ENCODE measurements around the gene AADACL2.
"Not testable (repeated sequence)": the region's sequence is repeated elsewhere in the genome, so short reads cannot be mapped to it uniquely, and the experiment has no call there.

AADACL2 gene

GRCh38 chr3:151733613-151734012 is at the start of gene AADACL2:
AADACL2 (plus strand) TSS chr3:151733927; CDS start chr3:151734036, 109 bp downstream.
- DNase-seq (ENCODE audit: low read depth) = no peak

DNA sequence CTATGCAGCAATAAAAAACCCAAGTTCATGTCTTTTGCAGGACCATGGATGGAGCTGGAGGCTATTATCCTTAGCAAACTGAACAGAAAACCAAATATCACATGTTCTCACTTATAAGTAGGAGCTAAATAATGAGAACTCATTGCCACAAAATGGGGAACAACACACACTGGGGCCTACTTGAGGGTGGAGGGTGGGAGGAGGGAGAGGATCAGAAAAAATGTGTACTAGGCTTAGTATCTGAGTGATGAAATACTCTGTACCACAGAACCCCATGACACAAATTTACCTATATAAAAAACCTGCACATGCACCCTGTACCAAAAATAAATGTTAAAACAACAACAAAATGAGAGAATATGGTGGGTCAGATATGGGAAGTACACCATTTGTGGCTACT is 49.6 kb upstream of the AADACL2 start:
- no peak for DNase-seq (ENCODE audit: low read depth)

DNA sequence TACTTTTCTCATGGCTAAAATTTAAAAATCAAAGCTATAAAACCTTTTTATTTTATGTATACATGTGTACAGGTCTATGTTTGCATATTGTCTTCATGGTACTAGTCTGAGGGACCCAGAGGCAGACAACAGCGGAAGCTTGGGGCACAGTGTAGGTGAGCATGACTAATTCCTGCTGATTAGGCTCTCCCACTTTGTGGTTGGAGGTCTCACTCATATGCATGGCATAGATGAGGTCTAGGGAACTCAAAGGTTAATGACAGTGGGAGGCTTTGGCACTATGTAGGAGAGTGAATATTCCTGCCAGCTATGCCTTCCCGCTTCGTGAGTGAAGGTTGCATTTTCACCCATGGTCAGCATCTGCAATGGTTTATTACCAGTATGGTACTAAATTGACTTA is 47.5 kb upstream of the AADACL2 start:
- DNase-seq (ENCODE audit: low read depth) = no peak

GRCh38 chr3:151687076-151687475 is 46.7 kb upstream of the AADACL2 start:
- no peak for DNase-seq (ENCODE audit: low read depth)

DNA sequence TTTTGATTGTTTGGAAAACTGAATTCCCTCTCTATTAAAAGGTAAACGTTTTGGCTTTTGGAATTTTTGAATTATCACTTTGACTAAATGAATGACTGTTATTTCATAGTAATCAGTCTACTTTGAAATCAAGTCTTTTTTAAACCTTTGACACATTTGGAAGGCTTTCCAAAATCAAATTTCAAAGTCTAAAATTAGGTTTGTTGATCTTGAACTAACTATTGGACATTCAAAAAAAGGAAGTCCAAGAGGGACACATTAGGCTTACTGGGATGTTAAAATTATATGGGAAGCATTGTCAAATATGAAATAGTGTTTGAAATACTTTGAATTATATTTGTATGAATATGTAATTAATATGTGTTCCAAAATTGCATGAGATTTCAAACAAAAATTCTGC is 45.2 kb upstream of the AADACL2 start:
- no peak for DNase-seq (ENCODE audit: low read depth)

DNA sequence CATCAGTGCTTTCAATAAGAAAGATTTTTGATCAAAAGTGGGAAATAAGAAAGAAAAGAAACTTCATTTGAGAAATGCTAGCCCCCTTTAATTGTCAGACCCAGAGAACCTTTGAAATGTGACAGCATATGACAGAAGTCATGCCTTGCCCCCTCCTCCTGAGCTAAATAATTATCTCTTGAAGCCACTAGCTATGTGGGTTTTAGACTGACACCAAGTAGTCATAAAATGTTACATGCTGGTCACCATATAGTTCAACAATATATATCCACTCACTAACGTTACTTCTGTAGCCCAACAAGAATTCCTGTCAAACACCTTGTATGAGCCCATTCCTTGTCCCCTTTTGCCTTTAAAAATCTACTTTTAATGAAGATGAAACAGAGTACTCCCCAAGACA is 43.1 kb upstream of the AADACL2 start:
- DNase-seq (ENCODE audit: low read depth) = no peak

DNA sequence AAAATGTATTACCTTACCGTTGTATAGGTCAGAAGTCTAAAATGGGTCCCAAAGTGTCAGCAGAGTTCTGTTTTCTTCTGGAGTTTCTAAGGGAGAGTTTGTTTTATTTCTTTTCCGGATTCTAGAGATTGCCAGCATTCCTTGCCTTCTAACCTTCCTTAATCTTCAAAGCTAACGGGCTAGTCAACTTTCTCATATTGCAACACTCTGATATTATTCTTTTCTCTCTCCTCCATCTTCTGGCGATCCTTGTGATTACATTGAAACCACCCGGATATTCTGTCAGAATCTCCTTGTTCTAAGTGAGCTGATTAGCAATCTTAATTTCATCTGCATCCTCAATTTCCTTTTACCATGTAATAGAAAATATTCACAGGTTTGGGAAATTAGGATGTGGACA is 36.2 kb upstream of the AADACL2 start:
- DNase-seq (ENCODE audit: low read depth) = no peak

GRCh38 chr3:151707216-151707615 is 26.5 kb upstream of the AADACL2 start:
- no peak for DNase-seq (ENCODE audit: low read depth)

GRCh38 chr3:151708868-151709267 is 24.9 kb upstream of the AADACL2 start:
- DNase-seq (ENCODE audit: low read depth) = no peak

- DNase-seq (ENCODE audit: low read depth) = no peak
These were observed 23.9 kb upstream of the AADACL2 start for GRCh38 chr3:151709847-151710246.

DNA sequence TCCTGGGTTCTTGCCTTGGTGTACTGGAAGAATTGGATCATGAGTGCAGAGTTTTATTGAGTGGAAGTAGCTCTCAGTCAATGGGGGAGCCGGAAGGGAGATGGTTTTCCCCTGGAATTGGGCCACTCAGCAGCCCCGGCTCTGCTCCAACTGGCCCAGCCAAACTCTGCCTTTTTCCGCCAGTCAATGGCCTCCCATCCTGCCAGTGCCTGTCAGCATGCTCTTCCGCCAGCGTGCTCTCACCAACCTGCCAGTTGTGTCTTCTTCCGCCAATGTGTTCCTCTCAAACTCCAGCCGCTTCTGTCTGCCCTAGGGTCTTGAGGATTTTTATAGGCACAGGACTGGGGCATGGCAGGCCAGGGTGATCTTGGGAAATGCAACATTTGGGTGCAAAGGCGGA is 12.4 kb upstream of the AADACL2 start:
- no peak for DNase-seq (ENCODE audit: low read depth)

GRCh38 chr3:151722856-151723255 is 10.9 kb upstream of the AADACL2 start:
- no peak for DNase-seq (ENCODE audit: low read depth)

DNA sequence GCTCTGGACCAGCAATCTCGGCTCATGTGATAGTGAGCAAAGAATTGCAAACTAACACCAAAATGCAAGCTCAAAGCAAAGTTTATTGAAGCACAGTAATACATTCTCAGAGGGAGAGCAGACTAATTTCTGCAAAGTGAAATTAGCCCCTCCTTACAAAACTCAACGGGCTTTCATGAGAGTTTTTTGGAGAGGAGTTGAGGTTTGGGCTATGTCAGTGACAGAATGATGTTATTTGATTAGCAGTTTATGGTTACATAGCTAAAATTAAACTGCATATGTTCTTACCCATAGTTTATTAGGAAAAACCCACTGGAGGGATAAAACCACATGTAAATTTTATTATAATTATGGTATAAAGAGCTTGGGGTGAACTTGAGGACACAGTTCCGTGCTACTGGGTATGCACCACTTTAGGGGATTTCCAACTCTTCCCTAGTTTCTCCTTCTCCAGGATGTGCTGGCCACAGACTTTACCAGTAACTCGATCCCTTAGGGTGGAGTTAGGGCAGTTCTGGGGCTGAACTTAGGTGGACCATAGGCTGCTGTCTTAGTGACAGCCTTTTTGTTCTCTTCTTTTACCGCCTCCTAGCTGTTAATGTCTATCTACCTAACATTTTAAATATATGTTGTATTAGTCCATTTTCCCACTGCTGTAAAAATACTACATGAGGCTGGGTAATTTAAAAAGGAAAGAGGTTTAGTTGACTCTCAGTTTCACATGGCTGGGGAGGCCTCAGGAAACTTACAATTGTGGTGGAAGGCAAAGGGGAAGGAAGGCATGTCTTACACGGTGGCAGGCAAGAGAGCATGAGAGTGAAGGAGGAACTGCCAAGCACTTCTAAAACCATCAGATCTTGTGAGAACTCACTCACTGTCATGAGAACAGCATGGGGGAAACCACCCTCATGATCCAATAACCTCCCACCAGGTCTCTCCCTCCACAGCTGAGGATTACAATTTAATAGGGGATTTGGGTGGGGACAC is 8.9 kb upstream of the AADACL2 start:
- no peak for DNase-seq (ENCODE audit: low read depth)

GRCh38 chr3:151726016-151726415 is 7.7 kb upstream of the AADACL2 start:
- no peak for DNase-seq (ENCODE audit: low read depth)

GRCh38 chr3:151732861-151733260 is 866 bp upstream of the AADACL2 start:
- DNase-seq (ENCODE audit: low read depth) = no peak

DNA sequence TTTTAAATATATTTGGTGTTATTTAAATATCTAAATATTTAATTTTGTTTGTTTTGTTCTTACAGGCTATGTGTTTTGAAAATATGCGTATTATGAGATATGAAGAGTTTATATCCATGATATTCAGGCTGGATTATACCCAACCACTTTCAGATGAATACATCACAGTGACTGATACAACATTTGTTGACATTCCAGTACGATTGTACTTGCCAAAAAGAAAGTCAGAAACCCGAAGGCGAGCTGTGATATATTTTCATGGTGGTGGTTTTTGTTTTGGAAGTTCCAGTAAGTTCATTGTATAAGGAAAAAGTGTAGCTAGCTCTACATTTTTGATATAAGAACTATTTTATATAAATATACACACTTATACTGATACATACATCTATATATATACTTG is 6.9 kb downstream of the AADACL2 start:
- DNase-seq (ENCODE audit: low read depth) = peak; percentile 8

GRCh38 chr3:151743855-151744254 is 10.1 kb downstream of the AADACL2 start:
- DNase-seq (ENCODE audit: low read depth) = no peak

GRCh38 chr3:151750181-151750580 is 16.5 kb downstream of the AADACL2 start:
- no peak for DNase-seq (ENCODE audit: low read depth)

GRCh38 chr3:151750678-151751077 is 17.0 kb downstream of the AADACL2 start:
- no peak for DNase-seq (ENCODE audit: low read depth)

DNA sequence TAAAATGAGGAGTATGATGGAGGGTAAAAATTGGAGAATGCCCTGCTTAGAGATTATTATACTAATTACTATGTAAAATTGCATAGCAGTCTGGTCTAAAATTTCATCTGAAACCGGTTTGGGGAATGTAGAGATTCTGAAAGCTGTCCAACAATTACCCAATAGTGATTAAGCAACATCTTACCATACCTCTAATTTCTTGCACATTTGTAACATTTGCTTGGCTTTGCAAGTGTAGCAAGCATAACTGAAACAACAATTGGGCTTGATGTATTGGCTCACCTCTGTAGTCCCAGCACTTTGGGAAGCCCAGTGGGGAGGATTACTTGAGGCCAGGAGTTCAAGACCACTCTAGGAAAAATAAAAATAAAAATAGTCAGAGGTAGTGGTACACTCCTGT is 17.4 kb downstream of the AADACL2 start:
- DNase-seq (ENCODE audit: low read depth) = peak; percentile 78

GRCh38 chr3:151753846-151754245 is 20.1 kb downstream of the AADACL2 start:
- no peak for DNase-seq (ENCODE audit: low read depth)

DNA sequence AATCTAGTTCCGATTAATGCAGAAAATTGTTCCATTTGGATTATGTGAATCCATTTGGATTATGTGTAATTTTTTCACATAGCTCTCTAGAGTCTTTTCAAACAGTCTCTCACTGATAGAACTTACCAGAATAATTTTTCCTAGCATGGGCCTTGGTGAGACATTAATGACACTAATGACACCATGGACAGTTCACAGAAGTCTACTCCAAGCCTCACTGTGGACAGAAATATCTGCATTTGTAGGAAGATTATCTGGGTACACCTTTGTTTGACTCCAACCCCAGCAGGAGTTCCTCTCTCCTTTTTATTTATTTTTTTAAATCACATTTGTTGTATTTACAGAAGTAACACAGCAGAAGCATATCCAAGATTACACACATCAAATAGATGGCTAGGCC is 27.9 kb downstream of the AADACL2 start:
- DNase-seq (ENCODE audit: low read depth) = no peak

DNA sequence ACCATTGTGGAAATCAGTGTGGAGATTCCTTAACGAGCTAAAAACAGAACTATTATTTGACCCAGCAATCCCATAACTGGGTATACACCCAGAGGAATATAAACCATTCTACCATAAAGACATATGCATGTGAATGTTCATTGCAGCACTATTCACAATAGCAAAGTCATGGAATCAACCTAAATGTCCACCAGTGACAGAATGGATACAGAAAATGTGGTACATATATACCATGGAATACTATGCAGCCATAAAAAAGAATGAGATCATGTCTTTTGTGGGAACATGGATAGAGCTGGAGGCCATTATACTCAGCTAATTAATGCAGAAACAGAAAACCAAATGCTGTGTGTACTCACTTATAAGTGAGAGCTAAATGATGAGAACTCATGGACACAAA is 31.0 kb downstream of the AADACL2 start:
- not testable (repeated sequence) for DNase-seq (ENCODE audit: low read depth)

DNA sequence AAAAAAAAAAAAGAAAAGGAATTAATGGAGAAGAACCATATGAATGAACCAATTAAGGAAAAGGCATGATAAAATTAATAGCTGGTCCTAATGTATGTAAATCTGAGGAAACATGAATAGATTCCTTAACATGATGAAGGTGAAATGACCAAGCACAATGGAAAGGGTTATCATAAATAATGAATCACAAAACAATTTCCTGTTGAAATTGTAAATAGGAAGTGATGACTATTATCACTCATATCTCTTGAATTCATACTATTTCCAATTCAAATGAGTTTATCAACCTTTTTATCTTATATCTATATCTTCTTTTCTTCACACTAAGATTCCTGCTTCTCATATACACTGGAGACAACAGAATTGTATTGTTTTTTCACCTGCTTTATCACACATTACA is 32.0 kb downstream of the AADACL2 start:
- no peak for DNase-seq (ENCODE audit: low read depth)

Data from fibroblast of the conjunctiva (primary cell).